ENCODE measurements around the gene DCST2.

Gene DCST2

GRCh38 chr1:155026154-155026553 is 7.4 kb downstream of the DCST2 start:
- H3K27me3 ChIP-seq (ENCODE audit: insufficient read depth, poor library complexity, severe bottlenecking) = no peaks in the 10 kb centered on the region
- no peak for DNase-seq (ENCODE audit: low read depth in 1 of 2, low spot score in 1 of 2)
- H3K4me3 ChIP-seq (replicated peaks; ENCODE audit: insufficient read depth, low read length) = no peak overlapping the region
- H3K27ac ChIP-seq (replicated peaks) = no peak overlapping the region
- TF ChIP-seq GABPA (IDR thresholded peaks at IDR 0.05; ENCODE audit: low read depth) (no peak), POLR2AphosphoS5 (IDR thresholded peaks at IDR 0.05; ENCODE audit: low read depth) (no peak), CTCF (IDR thresholded peaks at IDR 0.05; ENCODE audit: insufficient read depth, low read length) (no peak), SPI1 (IDR thresholded peaks at IDR 0.05; ENCODE audit: borderline replicate concordance, low read depth) (no peak), REST (IDR thresholded peaks at IDR 0.05; ENCODE audit: insufficient replicate concordance, low read depth) (no peak)

- Histone ChIP-seq H3K4me3 (replicated peaks; ENCODE audit: insufficient read depth, low read length) (no peak overlapping the region), H3K27ac (replicated peaks) (no peak overlapping the region), H3K27me3 (ENCODE audit: insufficient read depth, poor library complexity, severe bottlenecking) (no peaks in the 10 kb centered on the region)
- no peak for DNase-seq (ENCODE audit: low read depth in 1 of 2, low spot score in 1 of 2)
- TF ChIP-seq SPI1 (IDR thresholded peaks at IDR 0.05; ENCODE audit: borderline replicate concordance, low read depth) (no peak), POLR2AphosphoS5 (IDR thresholded peaks at IDR 0.05; ENCODE audit: low read depth) (no peak), CTCF (IDR thresholded peaks at IDR 0.05; ENCODE audit: insufficient read depth, low read length) (no peak), REST (IDR thresholded peaks at IDR 0.05; ENCODE audit: insufficient replicate concordance, low read depth) (no peak), GABPA (IDR thresholded peaks at IDR 0.05; ENCODE audit: low read depth) (no peak)
Measured at GRCh38 chr1:155024315-155024714, 9.3 kb downstream of the DCST2 start.

- TF ChIP-seq GABPA (IDR thresholded peaks at IDR 0.05; ENCODE audit: low read depth) = no peak
- no peak for TF ChIP-seq CTCF (IDR thresholded peaks at IDR 0.05; ENCODE audit: insufficient read depth, low read length)
- no peak for TF ChIP-seq REST (IDR thresholded peaks at IDR 0.05; ENCODE audit: insufficient replicate concordance, low read depth)
- no peak for TF ChIP-seq POLR2AphosphoS5 (IDR thresholded peaks at IDR 0.05; ENCODE audit: low read depth)
- TF ChIP-seq SPI1 (IDR thresholded peaks at IDR 0.05; ENCODE audit: borderline replicate concordance, low read depth) = no peak
- H3K27me3 ChIP-seq (ENCODE audit: insufficient read depth, poor library complexity, severe bottlenecking) = no peaks in the 10 kb centered on the region
- no peak for DNase-seq (ENCODE audit: low read depth in 1 of 2, low spot score in 1 of 2)
- no peak overlapping the region for H3K27ac ChIP-seq (replicated peaks)
- H3K4me3 ChIP-seq (replicated peaks; ENCODE audit: insufficient read depth, low read length) = no peak overlapping the region
Measured at GRCh38 chr1:155023627-155024026, 10.0 kb downstream of the DCST2 start.
